NCI-H1092 (cell line): Measurements from ENCODE around the gene KCNJ16.

ENCODE experiments used
- DNase-seq: peaks from one replicate; lab custom pipeline; 2025; lab: John Stamatoyannopoulos, UW

The KCNJ16 gene

DNA sequence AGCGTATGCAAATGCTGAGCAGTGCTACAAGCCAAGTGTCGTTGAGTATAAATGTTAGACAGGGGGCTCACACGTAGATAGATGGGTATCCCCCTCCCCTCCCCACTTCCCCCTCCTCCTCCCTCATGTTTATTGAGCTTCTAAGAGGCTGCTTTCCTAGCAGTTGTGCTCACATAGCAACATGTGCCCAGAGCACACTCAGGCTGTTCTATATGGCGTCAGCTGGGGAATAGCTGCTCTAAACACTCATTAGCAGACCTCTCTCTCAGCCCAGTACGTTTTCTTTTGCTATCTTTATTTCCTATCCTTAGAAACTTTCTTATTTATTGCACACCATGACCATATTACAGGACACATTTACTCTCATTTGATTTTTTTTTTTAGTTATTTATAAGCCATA lies 96.1 kb downstream of the KCNJ16 start:
- no peak for DNase-seq

DNA sequence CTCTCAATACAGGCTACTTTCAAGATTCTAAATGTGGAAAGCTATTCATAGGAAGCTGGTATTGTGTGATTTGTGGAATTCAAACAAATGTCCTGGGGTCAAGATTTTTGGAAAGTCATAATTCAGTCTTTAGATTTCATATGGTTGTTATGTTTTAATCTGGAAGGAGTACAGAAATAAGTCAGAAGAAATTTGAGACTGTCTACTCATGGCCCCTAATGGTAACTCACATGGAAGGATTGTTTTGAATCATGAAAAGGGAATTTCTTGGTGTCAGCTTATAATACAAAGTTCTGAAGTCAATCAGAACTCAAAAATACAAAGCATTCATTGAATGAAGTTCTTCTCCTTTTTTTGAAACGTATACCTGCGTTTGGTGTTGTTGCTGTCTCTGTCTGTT lies 97.4 kb downstream of the KCNJ16 start:
- no peak for DNase-seq

DNA sequence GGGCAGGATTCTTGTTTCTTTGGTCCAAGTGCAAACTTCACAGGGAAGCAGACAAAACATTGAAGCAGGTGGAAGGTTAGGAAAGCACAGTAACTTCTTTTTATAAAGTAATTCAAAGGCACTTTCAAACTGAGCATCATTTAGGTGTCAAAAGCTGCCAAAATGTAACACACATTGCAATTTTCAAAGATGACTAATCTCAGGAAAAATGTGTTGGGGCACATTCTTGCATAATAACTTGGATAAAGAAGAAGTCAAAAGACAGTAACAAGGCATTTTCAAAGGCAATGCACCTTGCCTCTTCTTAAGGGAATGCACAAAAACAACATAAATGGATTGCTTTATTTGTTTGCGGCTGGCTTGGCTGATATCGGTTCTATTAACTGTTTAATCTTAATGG lies 97.9 kb downstream of the KCNJ16 start:
- no peak for DNase-seq

DNA sequence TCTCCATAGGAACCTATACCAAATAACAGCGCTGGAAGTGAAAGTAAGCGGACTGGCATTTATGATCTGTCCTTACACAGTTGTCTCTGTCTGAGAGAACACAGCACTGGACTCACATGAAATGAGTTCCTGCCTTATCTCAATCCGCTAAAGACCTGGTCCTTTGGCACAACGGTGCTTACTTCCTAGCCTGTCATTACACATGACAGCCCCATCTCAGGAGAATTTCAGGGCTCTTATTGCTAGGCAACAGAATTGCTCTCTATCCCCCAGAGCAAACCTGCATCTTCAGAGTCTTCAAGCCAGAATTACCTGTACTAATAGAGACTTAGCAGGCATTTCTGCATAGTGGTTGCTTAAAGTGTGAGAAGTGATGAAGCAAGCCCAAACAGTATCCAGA lies 98.7 kb downstream of the KCNJ16 start:
- no peak for DNase-seq

DNA sequence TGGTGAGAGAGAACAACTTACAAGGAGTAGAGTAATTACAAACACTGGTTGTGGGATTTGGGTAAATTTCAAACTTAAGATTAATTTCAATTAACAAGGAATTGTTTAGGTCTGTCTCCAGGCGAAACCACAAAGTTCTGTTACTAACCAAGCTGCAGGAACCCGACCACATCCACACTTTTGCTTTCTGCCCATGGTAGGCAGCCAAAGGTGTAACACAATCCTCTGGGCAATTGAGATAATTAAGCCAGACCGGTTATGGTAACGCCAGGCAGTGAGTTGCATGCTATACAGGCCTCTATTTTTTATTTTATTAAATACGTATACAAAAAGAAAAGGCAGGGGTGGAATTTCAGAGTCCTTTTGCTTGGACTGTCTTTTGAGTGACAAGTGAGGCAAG lies 106.4 kb downstream of the KCNJ16 start:
- DNase-seq: no peak

DNA sequence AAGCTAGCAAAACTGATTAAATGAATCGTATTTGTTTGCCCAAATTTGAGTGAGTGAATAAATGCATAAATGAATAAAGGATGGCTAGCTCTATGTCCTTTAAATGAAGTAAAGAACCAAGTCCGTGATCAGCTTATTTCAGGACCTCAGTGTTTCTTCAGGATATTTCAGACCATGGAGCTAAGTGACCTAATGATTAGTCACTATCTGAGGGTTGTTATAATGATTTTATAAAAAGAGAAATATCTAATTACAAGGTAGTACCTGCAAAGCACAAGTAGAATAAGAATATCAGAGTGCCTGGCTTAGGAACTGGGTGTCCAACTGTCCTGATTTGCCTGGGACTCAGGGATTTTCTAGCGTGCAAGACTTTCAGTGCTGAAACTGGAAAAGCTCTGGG lies 106.8 kb downstream of the KCNJ16 start:
- DNase-seq: no peak

DNA sequence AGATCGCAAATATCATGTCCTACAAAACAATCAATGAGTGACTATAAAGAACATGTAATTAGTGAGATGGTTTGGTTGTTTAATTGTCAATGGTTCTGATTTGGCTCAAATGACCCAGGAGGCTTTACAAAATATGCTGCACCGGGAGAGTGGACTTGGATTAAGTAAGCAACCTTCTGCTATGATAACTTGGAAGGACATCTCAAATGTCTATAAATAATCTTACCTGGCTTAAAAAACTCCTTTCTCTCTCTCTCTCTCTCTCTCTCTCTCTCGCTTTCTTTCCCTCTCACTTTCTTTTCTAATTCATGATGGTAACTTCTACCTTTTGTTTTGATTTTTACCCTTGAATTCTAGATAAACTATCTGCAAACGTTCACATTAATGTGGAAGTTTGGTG lies 108.5 kb downstream of the KCNJ16 start:
- DNase-seq: no peak

DNA sequence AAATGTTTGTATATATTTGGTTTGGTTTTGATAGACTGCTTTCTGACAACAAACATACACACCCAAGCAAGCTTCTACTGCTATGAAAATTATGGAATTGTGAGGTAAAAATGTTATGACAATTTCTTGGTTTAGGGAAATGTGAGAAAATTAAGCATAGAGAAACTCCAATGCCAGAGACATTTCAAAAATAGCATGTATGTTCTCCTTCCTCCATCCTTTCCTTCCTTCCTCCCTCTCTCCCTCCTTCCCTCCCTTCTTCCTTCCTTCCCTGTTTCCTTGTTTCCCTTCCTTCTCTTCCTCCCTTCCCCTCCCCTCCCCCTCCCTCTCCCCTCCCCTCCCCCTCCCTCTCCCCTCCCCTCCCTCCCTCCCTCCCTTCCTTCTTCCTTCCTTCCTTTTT lies 109.2 kb downstream of the KCNJ16 start:
- DNase-seq: no peak

DNA sequence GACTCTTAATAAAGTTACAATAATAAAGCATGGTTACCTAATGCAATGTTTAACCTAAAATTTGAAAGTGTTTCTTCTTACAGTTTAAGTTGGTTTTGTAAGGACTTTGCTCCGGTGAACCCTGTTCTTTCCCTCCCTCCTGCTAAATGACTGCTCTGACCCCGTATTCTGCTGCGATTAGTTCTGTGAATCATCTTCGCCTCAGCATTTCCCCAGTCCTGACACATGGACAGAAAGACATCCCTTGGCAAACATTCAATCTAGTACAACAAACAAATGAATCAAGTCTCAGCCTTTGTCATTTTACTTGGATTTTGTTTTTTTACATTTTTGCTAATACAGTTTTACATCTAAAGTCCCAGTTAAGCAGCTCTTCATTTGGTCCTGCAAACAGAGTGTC lies 109.7 kb downstream of the KCNJ16 start:
- no peak for DNase-seq
